Ascending aorta (tissue), 2 donors: ENCODE results near the gene GIPR. TPM values are rescaled to one million over a fixed set of nuclear protein-coding genes. Genes with fewer than 3 reads are reported as not detected.
A peak's percentile ranks its signal among the peaks of the same experiment; 100 is the strongest.

ENCODE experiments used
- DNase-seq, 2 donors: peaks; one replicate each; pipeline ENCODE4 v3.0.0-alpha.2; 2019; ENCODE audit warnings: low spot score in 2 of 2
- H3K27ac ChIP-seq, 2 donors: fragments of 200-600 bp; sonication (generic); one replicate each; pipeline ENCODE4 v1.5.1; 2016 to 2017; ENCODE audit warnings: mild to moderate bottlenecking in 1 of 2
- H3K27me3 ChIP-seq: fragments of 200-600 bp; sonication (generic); one replicate; pipeline ENCODE4 v1.5.1; 2017
- H3K36me3 ChIP-seq, 2 donors: fragments of 200-600 bp; sonication (generic); one replicate each; pipeline ENCODE4 v1.5.1; 2016
- H3K4me1 ChIP-seq, 2 donors: fragments of 200-600 bp; sonication (generic); one replicate each; pipeline ENCODE4 v1.5.1; 2016 to 2017; ENCODE audit warnings: mild to moderate bottlenecking in 1 of 2
- H3K4me3 ChIP-seq, 2 donors: fragments of 200-600 bp; sonication (generic); one replicate each; pipeline ENCODE4 v1.5.1; 2016 to 2017; ENCODE audit warnings: mild to moderate bottlenecking in 1 of 2
- H3K9me3 ChIP-seq, 2 donors: fragments of 200-600 bp; sonication (generic); one replicate each; pipeline ENCODE4 v1.5.1; 2016
- CTCF ChIP-seq, 3 experiments: fragments of 200-600 bp in 2 of 3; fragments of 450-650 bp in 1 of 3; sonication (generic) in 2 of 3; IDR thresholded peaks; one replicate each; pipeline ENCODE4 v1.5.1; 2016 to 2019; ENCODE audit warnings: antibody characterized with exemption in 3 of 3, mild to moderate bottlenecking in 1 of 3, moderate library complexity in 1 of 3
- intact Hi-C: fragments of 100-400 bp; cut with DNase I; formaldehyde crosslinking; loops from one replicate; pipeline ENCODE4 v1.15.1; 2023
- total RNA-seq: library from RNA; depleted of rRNA; stranded (reverse); fragments of >200 nt; gene quantifications from one replicate; pipeline ENCODE4 v1.1.0, GENCODE V29; 2016

GIPR gene
- total RNA-seq, 1 donor from 2014 or later: not detected

DNA sequence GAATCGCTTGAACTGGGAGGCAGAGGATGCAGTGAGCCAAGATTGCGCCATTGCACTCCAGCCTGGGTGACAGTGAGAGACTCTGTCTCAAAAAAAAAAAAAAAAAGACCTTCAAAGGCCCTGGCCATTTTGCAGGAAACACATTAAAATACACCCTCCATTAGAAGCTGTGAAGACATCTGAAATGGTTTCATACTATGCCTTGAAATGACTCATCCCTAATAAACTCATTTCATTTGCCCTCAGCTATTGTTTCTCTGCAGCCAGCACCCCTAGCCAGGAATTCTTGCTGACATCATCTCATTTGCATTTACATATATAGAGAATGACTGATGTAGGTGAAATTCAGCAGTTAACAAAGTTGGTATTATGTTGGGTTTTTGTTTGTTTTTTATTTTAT, 37.6 kb upstream of the GIPR start:
- DNase-seq: no peak
- Histone ChIP-seq H3K27ac (no peak overlapping the region), H3K4me3 (no peak overlapping the region), H3K27me3 (no peaks in the 10 kb centered on the region), H3K36me3 (peaks cover 25 to 34% of the 10 kb centered on the region in 2 donors), H3K4me1 (peaks cover 0 to 6% of the 10 kb centered on the region in 2 donors), H3K9me3 (no peaks in the 10 kb centered on the region)
- TF ChIP-seq CTCF (IDR thresholded peaks at IDR 0.05): no peak
- intact Hi-C loops: loop anchor here (5.0 to 10.0 kb wide), 2 partner anchors 123 to 206 kb away; partner anchors contain the start of genes ERCC1 and VASP

GRCh38 chr19:45632468-45633196, 35.4 kb upstream of the GIPR start:
- intact Hi-C loops: loop anchor here (5.0 to 10.0 kb wide), 2 partner anchors 125 to 208 kb away; partner anchors contain the start of genes ERCC1 and VASP
- no peak for TF ChIP-seq CTCF (IDR thresholded peaks at IDR 0.05)

GRCh38 chr19:45636275-45636674, 31.7 kb upstream of the GIPR start:
- H3K9me3 ChIP-seq: no peaks in the 10 kb centered on the region
- H3K27ac ChIP-seq: peak overlapping the region in 1 of 2 donors; percentile 33
- DNase-seq: no peak
- no peaks in the 10 kb centered on the region for H3K36me3 ChIP-seq
- H3K4me3 ChIP-seq: no peak overlapping the region
- TF ChIP-seq CTCF (IDR thresholded peaks at IDR 0.05): no peak
- H3K4me1 ChIP-seq: peaks cover 3 to 20% of the 10 kb centered on the region in 2 donors
- intact Hi-C loops: loop anchor here (2.0 to 10.0 kb wide), 2 partner anchors 57 to 211 kb away; partner anchors contain the start of genes ERCC1 and QPCTL
- no peaks in the 10 kb centered on the region for H3K27me3 ChIP-seq

More at GRCh38 chr19:45632468-45633196, 35.4 kb upstream of the GIPR start:
- peak overlapping the region; percentile 49 to 82 for H3K27ac ChIP-seq
- H3K4me1 ChIP-seq: peaks cover 0 to 11% of the 10 kb centered on the region in 2 donors
- DNase-seq: peak in 1 of 2 donors; percentile 88
- H3K4me3 ChIP-seq: no peak overlapping the region
- H3K36me3 ChIP-seq: peaks cover 16 to 17% of the 10 kb centered on the region in 2 donors
- H3K27me3 ChIP-seq: no peaks in the 10 kb centered on the region
- no peaks in the 10 kb centered on the region for H3K9me3 ChIP-seq

DNA sequence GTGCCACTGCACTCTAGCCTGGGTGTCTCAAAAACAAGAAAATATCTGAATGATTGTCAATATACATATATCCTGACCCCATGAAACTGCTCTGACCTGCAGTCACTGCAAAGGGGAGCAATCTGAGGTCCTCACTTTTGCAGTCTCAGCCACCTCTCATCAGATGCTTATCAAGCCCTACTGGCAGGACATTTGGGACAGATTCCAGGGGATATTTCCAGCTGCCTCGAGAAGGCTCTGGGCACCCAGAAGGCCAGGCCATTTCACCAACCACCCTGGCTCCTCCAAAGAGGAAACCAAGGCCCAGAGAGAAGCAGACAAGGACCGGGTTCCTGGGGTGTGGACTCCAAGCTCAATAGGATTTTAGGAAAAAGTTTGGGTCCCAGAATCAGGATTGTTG, 31.1 kb upstream of the GIPR start:
- no peak for TF ChIP-seq CTCF (IDR thresholded peaks at IDR 0.05)
- intact Hi-C loops: loop anchor here (2.0 to 10.0 kb wide), 2 partner anchors 56 to 212 kb away; partner anchors contain the start of genes ERCC1 and QPCTL
- peaks cover 6 to 22% of the 10 kb centered on the region in 2 donors for H3K4me1 ChIP-seq

GRCh38 chr19:45637890-45638667, 29.9 kb upstream of the GIPR start:
- no peak for DNase-seq
- Histone ChIP-seq H3K36me3 (no peaks in the 10 kb centered on the region), H3K4me3 (peak overlapping the region; percentile 58 to 84), H3K27me3 (no peaks in the 10 kb centered on the region), H3K27ac (peak overlapping the region in 1 of 2 donors; percentile 52), H3K9me3 (no peaks in the 10 kb centered on the region), H3K4me1 (peaks cover 7 to 26% of the 10 kb centered on the region in 2 donors)
- intact Hi-C loops: loop anchor here (2.0 to 10.0 kb wide), 2 partner anchors 55 to 213 kb away; partner anchors contain the start of genes ERCC1 and QPCTL
- no peak for TF ChIP-seq CTCF (IDR thresholded peaks at IDR 0.05)

More for the DNA sequence above, 31.1 kb upstream of the GIPR start:
- Histone ChIP-seq H3K9me3 (no peaks in the 10 kb centered on the region), H3K27me3 (no peaks in the 10 kb centered on the region), H3K36me3 (no peaks in the 10 kb centered on the region), H3K4me3 (no peak overlapping the region), H3K27ac (peak overlapping the region in 1 of 2 donors; percentile 15)
- no peak for DNase-seq
